DMS53 (cell line): ENCODE results near the gene PSMF1.
"Not testable (repeated sequence)": the region's sequence is repeated elsewhere in the genome, so short reads cannot be mapped to it uniquely, and the experiment has no call there.

Experiments
- DNase-seq: peaks from one replicate; lab custom pipeline; 2025; lab: John Stamatoyannopoulos, UW

PSMF1 gene

GRCh38 chr20:1122388-1123315, 4.2 kb downstream of the PSMF1 start:
- DNase-seq: peak; percentile 65

- no peak for DNase-seq
Observed at GRCh38 chr20:1123666-1124065, 5.3 kb downstream of the PSMF1 start.

- no peak for DNase-seq
Observed at GRCh38 chr20:1124421-1124820, 6.0 kb downstream of the PSMF1 start.

- no peak for DNase-seq
Observed at GRCh38 chr20:1125277-1125676, 6.9 kb downstream of the PSMF1 start.

- DNase-seq: no peak
Observed at GRCh38 chr20:1127840-1128239, 9.4 kb downstream of the PSMF1 start.

GRCh38 chr20:1130058-1130694, 11.8 kb downstream of the PSMF1 start:
- no peak for DNase-seq

GRCh38 chr20:1130847-1131246, 12.4 kb downstream of the PSMF1 start:
- no peak for DNase-seq

GRCh38 chr20:1131354-1131753, 13.0 kb downstream of the PSMF1 start:
- no peak for DNase-seq

- DNase-seq: no peak
Observed at GRCh38 chr20:1134355-1134754, 16.0 kb downstream of the PSMF1 start.

- DNase-seq: no peak
Observed at GRCh38 chr20:1134836-1135235, 16.4 kb downstream of the PSMF1 start.

- DNase-seq: no peak
Observed at GRCh38 chr20:1137236-1137635, 18.8 kb downstream of the PSMF1 start.

- no peak for DNase-seq
Observed at GRCh38 chr20:1144401-1145172, 26.2 kb downstream of the PSMF1 start.

GRCh38 chr20:1146957-1147356, 28.6 kb downstream of the PSMF1 start:
- DNase-seq: no peak

- not testable (repeated sequence) for DNase-seq
Observed at GRCh38 chr20:1149812-1150211, 31.4 kb downstream of the PSMF1 start.

GRCh38 chr20:1150218-1150617, 31.8 kb downstream of the PSMF1 start:
- peak; percentile 41 for DNase-seq

- DNase-seq: no peak
Observed at GRCh38 chr20:1150968-1151367, 32.6 kb downstream of the PSMF1 start.

GRCh38 chr20:1154226-1154625, 35.8 kb downstream of the PSMF1 start:
- no peak for DNase-seq

- no peak for DNase-seq
Observed at GRCh38 chr20:1154691-1155090, 36.3 kb downstream of the PSMF1 start.

- DNase-seq: no peak
Observed at GRCh38 chr20:1155342-1155741, 36.9 kb downstream of the PSMF1 start.

- DNase-seq: no peak
Observed at GRCh38 chr20:1160496-1160895, 42.1 kb downstream of the PSMF1 start.

- DNase-seq: no peak
Observed at GRCh38 chr20:1160991-1161390, 42.6 kb downstream of the PSMF1 start.

- DNase-seq: no peak
Observed at GRCh38 chr20:1163105-1163504, 44.7 kb downstream of the PSMF1 start.

- no peak for DNase-seq
Observed at GRCh38 chr20:1163653-1164052, 45.3 kb downstream of the PSMF1 start.
